T-helper 1 cell (primary cell): ENCODE results near the gene DHRS4.

Source experiments
- DNase-seq, 5 donors: peaks; one replicate each; pipeline ENCODE4 v3.0.0-alpha.2; 2012 to 2020
- total RNA-seq, 4 donors: gene quantifications; one replicate each; lab custom pipeline; 2026; lab: John Stamatoyannopoulos, UW

DHRS4 gene
- 3.2 to 6.1 (median 5.2) reads per million in 4 donors for total RNA-seq

GRCh38 chr14:23953464-23954278 is at the start of gene DHRS4:
DHRS4 (plus strand) TSS chr14:23953770; CDS start chr14:23953789, 19 bp downstream.
- DNase-seq = peak; percentile 53 to 88 (median 76)

- no peak for DNase-seq
These were observed 43.3 kb upstream of the DHRS4 start for GRCh38 chr14:23910101-23910875.

DNA sequence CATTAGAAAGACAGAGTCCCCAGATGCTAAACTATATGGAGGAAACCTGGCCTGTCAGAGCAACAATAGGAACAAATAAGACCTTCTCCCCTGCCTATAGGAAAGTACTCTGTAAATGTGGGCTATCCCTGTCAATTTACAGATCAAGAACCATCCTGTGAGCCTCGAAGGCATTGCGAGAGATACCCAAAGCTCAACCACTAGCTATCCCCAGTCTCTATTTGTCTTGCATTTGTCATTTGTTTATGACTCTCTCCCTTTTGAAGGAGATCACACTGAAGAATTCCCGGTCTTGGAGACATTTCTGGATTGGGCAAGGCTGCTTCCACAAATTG is 42.7 kb upstream of the DHRS4 start:
- DNase-seq = no peak

- no peak for DNase-seq
These were observed 38.0 kb upstream of the DHRS4 start for GRCh38 chr14:23915559-23915958.

- no peak for DNase-seq
These were observed 37.6 kb upstream of the DHRS4 start for GRCh38 chr14:23916004-23916403.

- no peak for DNase-seq
These were observed 37.1 kb upstream of the DHRS4 start for GRCh38 chr14:23916446-23916845.

GRCh38 chr14:23922545-23922944 is 31.0 kb upstream of the DHRS4 start:
- no peak for DNase-seq

GRCh38 chr14:23925523-23926075 is 28.0 kb upstream of the DHRS4 start:
- no peak for DNase-seq

DNA sequence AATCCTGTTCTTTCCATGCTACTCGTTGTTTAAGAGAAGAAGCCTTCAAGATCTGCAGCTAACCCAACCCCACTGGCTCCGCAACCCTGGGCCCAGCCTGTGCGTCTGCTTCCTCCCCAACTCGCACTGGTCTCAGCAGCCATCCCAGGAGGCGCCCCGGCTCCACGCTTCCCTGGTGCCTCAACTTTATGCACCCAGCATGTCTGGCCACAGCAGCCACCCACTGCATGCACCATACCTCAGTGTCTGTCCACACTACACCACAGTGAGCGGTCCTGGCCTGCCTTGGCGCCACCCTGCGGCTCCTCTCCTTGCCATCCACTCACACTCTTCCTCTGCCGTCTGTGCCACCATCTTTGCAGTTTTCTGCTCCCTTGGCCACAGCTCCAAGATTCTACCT is 27.0 kb upstream of the DHRS4 start:
- DNase-seq = no peak

DNA sequence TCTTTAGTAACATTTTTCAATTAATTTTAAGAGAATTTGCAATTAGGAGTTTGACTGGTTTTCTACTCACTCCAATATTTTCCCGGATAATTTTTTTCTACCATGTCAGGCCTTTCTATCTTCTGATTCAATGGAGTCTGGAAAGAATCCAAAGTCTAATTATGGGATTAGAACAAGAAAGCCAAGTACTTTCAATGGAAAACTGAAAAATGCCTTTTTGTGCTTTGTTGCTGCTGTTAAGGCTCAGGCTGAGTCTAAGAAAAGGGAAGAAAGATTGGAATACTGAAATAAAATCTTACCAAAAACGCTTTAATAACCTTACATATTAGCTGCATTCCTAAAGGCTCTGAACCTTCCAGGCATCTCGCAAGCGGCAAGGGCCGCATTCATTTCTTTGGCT is 24.4 kb upstream of the DHRS4 start:
- no peak for DNase-seq

DNA sequence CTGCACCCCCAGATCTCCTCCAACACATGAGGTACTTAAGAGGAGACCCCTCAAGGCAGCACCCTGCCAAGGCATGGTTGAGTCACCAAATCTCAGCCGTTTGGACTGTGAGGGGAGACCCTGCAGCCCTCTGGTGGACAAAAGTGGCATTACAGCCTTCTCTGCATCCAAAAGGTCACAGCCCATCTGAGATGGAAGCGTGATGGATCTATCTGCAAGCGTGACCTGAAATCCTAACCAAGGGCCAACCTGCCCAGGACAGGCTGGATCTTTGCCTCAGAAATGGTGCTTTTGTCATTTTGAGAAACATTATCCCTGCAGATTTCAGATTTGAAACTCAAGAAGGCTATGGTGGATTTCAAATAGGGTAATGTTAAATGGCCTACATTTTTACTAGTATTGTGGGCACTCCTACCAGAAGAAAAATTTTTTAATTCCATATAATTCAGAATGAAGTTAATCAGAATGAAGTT is 23.7 kb upstream of the DHRS4 start:
- peak; percentile 54 to 82 (median 58) for DNase-seq

GRCh38 chr14:23930742-23931141 is 22.8 kb upstream of the DHRS4 start:
- no peak for DNase-seq

DNA sequence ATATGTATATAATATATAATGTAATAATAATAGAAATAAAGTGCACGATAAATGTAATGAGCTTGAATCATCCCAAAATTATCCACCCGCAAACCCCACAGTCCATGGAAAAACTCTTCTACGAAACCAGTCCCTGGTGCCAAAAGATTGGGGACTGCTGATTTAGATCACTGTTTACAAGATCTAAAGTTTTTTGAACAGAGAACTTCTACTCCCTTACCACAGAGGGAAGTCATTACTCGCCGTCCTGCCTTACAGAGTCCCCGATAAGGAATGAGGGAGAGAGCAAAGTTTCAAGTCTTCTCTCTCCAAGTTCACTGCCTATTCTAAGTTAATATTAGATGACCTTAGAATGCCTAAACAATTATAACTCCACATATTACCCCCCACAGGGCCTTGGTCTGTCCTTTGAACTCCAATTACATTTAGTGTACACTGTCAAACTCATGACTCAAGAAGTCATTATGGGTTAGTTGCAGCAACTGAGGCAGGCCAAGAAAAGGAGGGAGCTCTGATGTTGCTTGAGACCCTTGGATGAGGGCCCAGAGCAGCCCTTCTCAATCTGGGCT is 21.8 kb upstream of the DHRS4 start:
- DNase-seq = no peak

DNA sequence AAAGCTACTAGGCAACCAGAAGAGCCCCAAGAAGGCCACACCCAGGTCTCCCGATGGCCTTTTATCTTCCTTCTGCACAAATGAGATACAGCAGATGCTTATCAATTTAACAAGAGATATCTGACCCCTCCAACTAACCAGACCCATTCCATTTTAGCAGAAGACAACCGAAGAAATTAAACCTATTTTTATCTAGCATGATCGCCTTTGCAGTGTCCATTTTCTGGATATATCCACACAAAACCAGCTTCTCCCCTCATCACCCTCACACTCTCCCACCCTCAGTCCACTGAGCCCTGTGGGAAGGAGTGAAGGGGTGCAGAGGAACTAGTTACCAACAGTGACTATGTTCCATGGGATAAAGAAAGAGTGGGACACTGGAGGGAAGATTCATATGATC is 20.9 kb upstream of the DHRS4 start:
- no peak for DNase-seq

DNA sequence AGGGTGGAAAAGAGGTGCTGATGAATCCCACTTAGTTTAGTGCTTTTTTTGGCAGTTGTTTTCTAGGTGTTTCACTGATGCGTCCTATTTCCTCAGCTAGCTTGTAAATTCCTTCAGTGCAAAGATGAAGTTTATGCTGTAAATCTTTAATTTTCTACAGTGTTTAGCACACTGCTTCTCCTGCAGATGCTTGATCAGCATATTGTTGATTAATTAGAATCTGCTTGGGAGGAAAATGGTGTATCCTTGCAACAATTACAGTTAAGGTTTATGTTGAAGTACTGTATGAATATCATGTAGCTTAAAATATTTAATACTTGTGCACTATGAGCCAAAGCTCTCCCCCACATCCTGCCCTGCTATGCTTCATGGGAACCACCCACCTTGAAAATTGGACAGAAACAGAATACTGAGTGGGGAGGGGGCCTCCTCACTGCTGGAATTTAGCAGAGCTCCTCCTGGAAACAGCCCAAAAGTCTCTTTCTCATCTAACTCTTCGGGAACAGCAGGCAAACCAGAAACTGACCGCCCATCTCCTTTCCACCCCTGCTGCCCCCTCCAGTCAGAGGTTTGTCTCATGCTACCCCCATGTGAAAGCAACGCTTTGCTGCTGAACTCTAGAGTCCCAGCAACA is 20.3 kb upstream of the DHRS4 start:
- DNase-seq = no peak

DNA sequence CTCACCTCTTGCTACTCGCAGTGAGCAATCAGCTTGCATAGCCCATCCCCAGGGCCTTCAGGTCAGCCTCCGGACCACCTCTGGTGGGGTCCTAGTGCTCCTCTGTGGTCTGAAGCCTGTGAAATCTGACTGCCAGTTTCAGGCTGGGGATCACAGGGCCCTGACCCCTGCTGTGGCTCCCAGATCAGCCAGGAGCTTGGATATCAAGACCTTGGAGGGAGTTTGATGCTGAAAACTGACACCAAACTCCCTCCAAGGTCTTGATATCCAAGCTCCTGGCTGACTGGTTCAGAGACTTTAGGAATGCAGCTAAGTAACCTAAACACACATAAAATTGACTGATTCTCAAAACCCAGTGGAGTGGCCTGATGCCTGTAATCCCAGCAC is 19.8 kb upstream of the DHRS4 start:
- DNase-seq = no peak

DNA sequence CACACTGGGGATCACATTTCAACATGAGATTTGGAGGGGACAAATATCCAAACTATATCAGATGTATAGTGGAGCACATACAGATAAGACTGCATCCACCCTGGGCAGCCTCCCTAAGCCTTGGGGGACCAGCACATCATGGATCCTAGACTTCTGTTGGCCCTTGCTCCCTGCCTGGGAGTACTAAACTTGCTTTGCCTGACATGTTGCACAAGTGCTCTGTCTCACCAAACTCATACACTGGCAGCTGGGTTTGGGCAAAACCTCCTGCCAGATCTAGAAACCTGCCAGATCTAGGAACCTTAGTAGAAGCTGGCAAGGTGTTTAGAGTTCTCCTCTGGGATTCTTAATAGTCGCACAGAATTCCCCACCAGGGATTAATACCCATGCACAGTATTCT is 18.4 kb upstream of the DHRS4 start:
- DNase-seq = no peak

GRCh38 chr14:23936084-23936829 is 17.3 kb upstream of the DHRS4 start:
- no peak for DNase-seq

DNA sequence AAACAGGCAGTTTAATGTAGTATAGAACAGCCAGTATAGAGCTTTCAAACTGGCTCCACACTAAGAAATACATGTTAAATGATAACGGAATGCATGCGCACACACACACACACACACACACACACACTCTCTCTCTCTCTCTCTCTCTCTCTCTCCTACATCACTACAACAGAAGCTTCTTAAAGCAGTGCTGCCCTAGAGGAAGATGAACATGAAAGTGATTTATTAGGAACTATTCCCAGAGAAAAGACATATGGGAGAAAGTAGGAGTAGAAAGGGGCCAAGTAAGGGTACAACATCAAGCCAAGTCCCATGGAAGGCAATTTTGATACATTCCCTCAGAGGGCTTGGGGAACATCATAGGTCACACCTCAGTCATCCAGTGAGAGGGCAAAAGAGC is 16.4 kb upstream of the DHRS4 start:
- DNase-seq = no peak

- no peak for DNase-seq
These were observed 14.7 kb upstream of the DHRS4 start for GRCh38 chr14:23938823-23939222.

- DNase-seq = no peak
These were observed 13.8 kb upstream of the DHRS4 start for GRCh38 chr14:23939607-23940326.
